K562 (cell line): ENCODE data around the gene CXXC4. TPM values are rescaled to one million over a fixed set of nuclear protein-coding genes. Genes with fewer than 3 reads are reported as not detected.

ENCODE experiments used
- ATAC-seq: fragments of 200-7000 bp; cut with Tn5 transposase; 3 replicates; pipeline ENCODE4 v1.9.1; 2020; ENCODE audit warnings: moderate library complexity
- BruUV-seq: library from RNA; stranded (reverse); fragments of 400-500 nt; replicated peaks from 2 replicates; lab custom pipeline; 2021; lab: Mats Ljungman, UMichigan
- CTCF ChIA-PET: fragments of 300-600 bp; formaldehyde crosslinking; extraction: SDS; loops from one replicate; lab custom pipeline; 2021; ENCODE audit warnings: low intra/inter-chr PET ratio; lab: Yijun Ruan, JAX
- POLR2A ChIA-PET: fragments of 300-600, 350-650 bp; sonication (Branson Sonifier 250); formaldehyde crosslinking; extraction: SDS; loops from one replicate; lab custom pipeline; 2021; ENCODE audit warnings: antibody characterized with exemption, inconsistent platforms; lab: Yijun Ruan, JAX
- DNase-seq, 4 experiments: peaks; one replicate each; pipeline versions ENCODE4 v3.0.0 to v3.0.0-alpha.2; 2011 to 2018; ENCODE audit warnings: low spot score in 3 of 4, mixed read lengths in 3 of 4; ENCODE audit errors: extremely low read depth in 1 of 4
- FAIRE-seq: peaks from 2 replicates; lab custom pipeline; 2011; peaks lifted over from hg19 to GRCh38; lab: Jason Lieb, UNC
- H2AFZ ChIP-seq: 2 replicates; pipeline ENCODE4 v1.6.0; 2011; ENCODE audit warnings: low read depth, low read length, control low read depth, inconsistent platforms
- H3K27ac ChIP-seq: fragments of 200-600 bp; 3 replicates; pipeline ENCODE4 v1.8.0; 2011; ENCODE audit warnings: low read depth, mild to moderate bottlenecking, control low read depth, inconsistent platforms, low read length, moderate library complexity, mixed read lengths; ENCODE audit errors: extremely low read depth
- H3K27me3 ChIP-seq, 2 experiments: fragments of 300-600 bp in 1 of 2; 2 replicates in 1 of 2; 3 replicates in 1 of 2; pipeline versions ENCODE4 v1.6.0 to v1.8.0; 2011; ENCODE audit warnings: inconsistent platforms in 2 of 2, low read length in 2 of 2, mild to moderate bottlenecking in 1 of 2, mixed read lengths in 1 of 2, moderate library complexity in 1 of 2; ENCODE audit not compliant: control insufficient read depth in 2 of 2, insufficient read depth in 2 of 2
- H3K36me3 ChIP-seq: fragments of 300-600 bp; 3 replicates; pipeline ENCODE4 v1.8.0; 2011; ENCODE audit warnings: mild to moderate bottlenecking, low read length, inconsistent platforms; ENCODE audit not compliant: control insufficient read depth, insufficient read depth
- H3K4me1 ChIP-seq, 2 experiments: fragments of 200-600 bp in 1 of 2; replicated peaks in 1 of 2; 2 replicates in 1 of 2; 3 replicates in 1 of 2; pipeline versions ENCODE4 v1.5.1 to v1.8.0; 2011; ENCODE audit warnings: inconsistent platforms in 2 of 2, low read length in 2 of 2, mild to moderate bottlenecking in 1 of 2, mixed read lengths in 1 of 2, moderate library complexity in 1 of 2; ENCODE audit not compliant: control insufficient read depth in 2 of 2, insufficient read depth in 2 of 2
- H3K4me2 ChIP-seq: 2 replicates; pipeline ENCODE4 v1.6.1; 2011; ENCODE audit warnings: low read length, control low read depth, inconsistent platforms, mixed read lengths; ENCODE audit not compliant: insufficient read depth
- H3K4me3 ChIP-seq: fragments of 200-600 bp; sonication (generic), shearing (Covaris generic); 2 replicates; pipeline ENCODE4 v1.5.1; 2016; ENCODE audit warnings: control low read depth, inconsistent platforms
- H3K79me2 ChIP-seq: fragments of 200-600 bp; 3 replicates; pipeline ENCODE4 v1.8.0; 2011; ENCODE audit warnings: low read length, inconsistent platforms; ENCODE audit not compliant: control insufficient read depth, insufficient read depth
- H3K9ac ChIP-seq, 2 experiments: 2 replicates each; pipeline versions ENCODE4 v1.6.0 to v1.6.1; 2011; ENCODE audit warnings: low read depth in 2 of 2, low read length in 2 of 2, control low read depth in 1 of 2, inconsistent platforms in 1 of 2, mild to moderate bottlenecking in 1 of 2, mixed read lengths in 1 of 2; ENCODE audit not compliant: insufficient read depth in 1 of 2
- H3K9me1 ChIP-seq: one replicate; pipeline ENCODE4 v1.6.0; 2011; ENCODE audit warnings: inconsistent platforms, mild to moderate bottlenecking, low read length, moderate library complexity; ENCODE audit not compliant: control insufficient read depth, insufficient read depth
- H3K9me3 ChIP-seq: replicated peaks from 2 replicates; pipeline ENCODE4 v1.5.1; 2011; ENCODE audit warnings: low read depth, low read length, inconsistent platforms; ENCODE audit not compliant: control insufficient read depth, insufficient read depth
- H4K20me1 ChIP-seq: replicated peaks from 2 replicates; pipeline ENCODE4 v1.6.1; 2011; ENCODE audit warnings: low read length, inconsistent platforms, mixed read lengths; ENCODE audit not compliant: control insufficient read depth, insufficient read depth
- DPF2 ChIP-seq: fragments of 450-650 bp; IDR thresholded peaks from 2 replicates; pipeline ENCODE4 v1.6.1; 2016
- E2F1 ChIP-seq: sonication (generic); formaldehyde crosslinking; IDR thresholded peaks from 2 replicates; pipeline ENCODE4 v1.8.1; 2023; ENCODE audit warnings: mild to moderate bottlenecking, missing genetic modification reagents, moderate library complexity
- HDGF ChIP-seq: fragments of 450-650 bp; IDR thresholded peaks from 2 replicates; pipeline ENCODE4 v1.6.1; 2016
- HOXB6 ChIP-seq: fragments of 250-450 bp; sonication (Bioruptor Pico); IDR thresholded peaks from 2 replicates; pipeline ENCODE4 v1.5.1; 2022; ENCODE audit warnings: mild to moderate bottlenecking, borderline replicate concordance
- PHF20 ChIP-seq: fragments of 450-650 bp; IDR thresholded peaks from 2 replicates; pipeline ENCODE4 v1.6.1; 2018; ENCODE audit not compliant: partially characterized antibody
- SMC3 ChIP-seq: conservative IDR thresholded peaks from 2 replicates; pipeline ENCODE4 v1.6.1; 2011; ENCODE audit warnings: low read depth, low read length, improper control_type of control experiment; ENCODE audit not compliant: insufficient read depth
- TGIF2 ChIP-seq: sonication (generic); formaldehyde crosslinking; IDR thresholded peaks from 2 replicates; pipeline ENCODE4 v1.8.1; 2022; ENCODE audit warnings: mild to moderate bottlenecking, missing genetic modification reagents, moderate library complexity
- TSC22D4 ChIP-seq: fragments of 450-650 bp; IDR thresholded peaks from 2 replicates; pipeline ENCODE4 v1.6.1; 2016; ENCODE audit warnings: missing genetic modification characterization, missing biosample characterization, control low read depth
- USF1 ChIP-seq: sonication (generic); formaldehyde crosslinking; IDR thresholded peaks from 2 replicates; pipeline ENCODE4 v1.9.0; 2022; ENCODE audit warnings: mild to moderate bottlenecking, missing genetic modification reagents
- WGBS: fragments of 100-300 bp; shearing (Covaris generic); methylation state at CpG from one replicate; pipeline ENCODE4 v1.1.6; 2016; ENCODE audit warnings: low coverage, mixed read lengths; ENCODE audit not compliant: insufficient coverage; ENCODE audit errors: missing lambda C conversion rate; 5-methylcytosine and 5-hydroxymethylcytosine counted together
- in situ Hi-C: fragments of 300-500 bp; cut with MboI; formaldehyde crosslinking; loops from 4 replicates; pipeline ENCODE4 v1.15.0; 2018; ENCODE audit warnings: inconsistent platforms, mixed read lengths
- intact Hi-C: fragments of 100-400 bp; cut with micrococcal nuclease; formaldehyde crosslinking; loops from 2 replicates; pipeline ENCODE4 v1.14.2; 2022
- polyA plus RNA-seq, 8 experiments: library from polyadenylated mRNA; depleted of rRNA in 4 of 8; stranded (reverse) in 5 of 8; unstranded in 3 of 8; fragments of >200 nt; fragmentation: Nextera tagmentation in 2 of 8; fragmentation: Illumina TruSeq in 1 of 8; extraction: Ambion mirVana in 2 of 8; extraction: Trizol in 1 of 8; gene quantifications; 2 replicates each; pipeline versions ENCODE4 v1.2.1 to v1.2.3, GENCODE V29; 2011 to 2014; ENCODE audit warnings: inconsistent platforms in 1 of 8, missing spikeins in 1 of 8
- total RNA-seq, 7 experiments: library from RNA; depleted of rRNA in 6 of 7; stranded (reverse); fragments of >200 nt in 6 of 7; fragmentation: Illumina TruSeq in 2 of 7; extraction: Trizol in 2 of 7; gene quantifications; 2 replicates each; pipeline versions ENCODE4 v1.2.1 to v1.2.3, GENCODE V29; 2011 to 2021; ENCODE audit warnings: low replicate concordance in 1 of 7

The CXXC4 gene
- total and polyA plus RNA-seq, 9 of the 15 experiments (the other 6 are each of a cell fraction or from before 2014, with no cell fraction given), result not detected

GRCh38 chr4:104446431-104447278 is 48.0 kb downstream of the CXXC4 start:
- DNase-seq (no peak), FAIRE-seq (no peak), ATAC-seq (no peak)
- Histone ChIP-seq H3K27ac (no peak overlapping the region), H3K4me3 (no peak overlapping the region), H3K9me1 (no peaks in the 10 kb centered on the region), H2AFZ (no peak overlapping the region), H3K4me1 (no peaks in the 10 kb centered on the region), H3K36me3 (no peaks in the 10 kb centered on the region), H3K27me3 (no peaks in the 10 kb centered on the region), H3K9me3 (no peaks in the 10 kb centered on the region), H3K9ac (no peak overlapping the region), H4K20me1 (no peaks in the 10 kb centered on the region), H3K4me2 (no peak overlapping the region), H3K79me2 (no peaks in the 10 kb centered on the region)
- in situ Hi-C loops (no loop called here), intact Hi-C loops (no loop called here)
- no peak for TF ChIP-seq USF1
- no peak for TF ChIP-seq PHF20
- no peak for TF ChIP-seq E2F1
- TF ChIP-seq TSC22D4 (tag), result no peak
- TF ChIP-seq HOXB6 (CRISPR knock-in tag), result no peak
- TF ChIP-seq DPF2, result no peak
- no peak for TF ChIP-seq HDGF
- TF ChIP-seq TGIF2, result no peak
- no peak for TF ChIP-seq SMC3
- CTCF ChIA-PET, result no interaction called here
- WGBS, result 0% methylated on average over 5 of the region's 5 CpGs
- no TSS peak for BruUV-seq
- POLR2A ChIA-PET, result no interaction called here
